A549 (cell line): ENCODE measurements around the gene IL18RAP.

Source experiments
- CTCF ChIP-seq: fragments of >200 bp; sonication (Bioruptor Twin); formaldehyde crosslinking; IDR thresholded peaks from 3 replicates; pipeline ENCODE4 v1.5.1; 2016
- E2F6 ChIP-seq: IDR thresholded peaks from 2 replicates; pipeline ENCODE4 v1.6.1; 2012; ENCODE audit warnings: low read depth, borderline replicate concordance
- RFX5 ChIP-seq: fragments of 450-650 bp; IDR thresholded peaks from 2 replicates; pipeline ENCODE4 v1.7.1; 2014; ENCODE audit warnings: antibody characterized with exemption, mild to moderate bottlenecking, moderate library complexity
- SREBF2 ChIP-seq: fragments of 450-650 bp; IDR thresholded peaks from 2 replicates; pipeline ENCODE4 v1.6.1; 2014; ENCODE audit warnings: mild to moderate bottlenecking, moderate library complexity
- TP53 ChIP-seq: fragments of 250-450 bp; sonication (Bioruptor Pico); IDR thresholded peaks from 2 replicates; pipeline ENCODE4 v1.5.0; 2021; ENCODE audit warnings: mild to moderate bottlenecking, moderate library complexity
- TF ChIP-seq, protein P1 (sequence below): IDR thresholded peaks from 2 replicates; pipeline ENCODE4 v1.6.1; 2012

DNA sequence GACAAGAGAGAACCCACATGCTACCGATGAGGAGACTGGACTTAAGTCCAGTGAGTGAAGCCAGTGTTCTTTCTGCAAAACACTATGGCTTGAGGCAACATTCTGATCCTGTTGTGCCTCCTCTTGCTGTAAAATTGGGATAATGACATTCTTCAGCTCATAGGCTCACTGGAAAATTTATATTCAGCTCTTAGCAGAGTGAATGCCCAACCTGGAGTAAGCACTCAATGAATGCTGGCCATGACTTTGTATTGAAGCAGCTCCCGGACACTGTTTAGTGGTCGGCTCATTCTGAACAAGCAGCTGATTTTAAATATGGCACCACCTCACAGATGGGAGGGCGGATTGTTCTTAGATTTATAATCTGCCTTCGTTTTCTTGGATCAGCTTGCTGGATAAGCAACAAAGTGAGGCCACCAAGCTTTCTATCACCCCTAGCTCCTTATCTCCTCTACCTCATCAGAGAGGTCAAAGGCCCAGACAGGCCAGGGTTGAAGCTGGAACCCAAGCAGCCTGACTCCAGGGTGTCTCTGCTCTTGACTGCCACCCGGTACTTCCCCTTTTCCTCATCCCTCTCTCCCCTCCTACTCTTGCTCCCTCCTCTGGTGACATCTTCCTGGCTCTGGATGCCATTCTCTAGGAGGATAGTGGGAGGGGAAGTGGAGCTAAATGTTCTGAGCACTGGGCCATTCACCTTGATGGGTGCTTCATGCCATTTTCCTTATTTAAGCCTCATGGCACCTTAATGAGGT is 61.5 kb downstream of the IL18RAP start:
- TF ChIP-seq E2F6 (no peak), TP53 (no peak), CTCF (no peak), RFX5 (no peak), SREBF2 (no peak)
- TF ChIP-seq, protein P1, sequence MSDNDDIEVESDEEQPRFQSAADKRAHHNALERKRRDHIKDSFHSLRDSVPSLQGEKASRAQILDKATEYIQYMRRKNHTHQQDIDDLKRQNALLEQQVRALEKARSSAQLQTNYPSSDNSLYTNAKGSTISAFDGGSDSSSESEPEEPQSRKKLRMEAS = no peak
